Spleen (tissue), 11 donors: Measurements from ENCODE around the gene DNAH10. TPM values are rescaled to one million over a fixed set of nuclear protein-coding genes. Genes with fewer than 3 reads are reported as not detected.

Experiments used
- DNase-seq: peaks from one replicate; pipeline ENCODE4 v3.0.0-alpha.2; 2020
- H3K27ac ChIP-seq, 8 donors: fragments of 200-600 bp; sonication (generic) in 7 of 8; 1 replicate in 4 of 8; 2 replicates in 4 of 8; pipeline versions ENCODE4 v1.5.0 to v1.8.0; 2016 to 2021; ENCODE audit warnings: inconsistent platforms in 4 of 8, mild to moderate bottlenecking in 4 of 8, moderate library complexity in 1 of 8
- H3K27me3 ChIP-seq, 7 donors: fragments of 200-600 bp; sonication (generic) in 6 of 7; replicated peaks in 1 of 7; 1 replicate in 4 of 7; 2 replicates in 3 of 7; pipeline versions ENCODE4 v1.5.0 to v1.8.0; 2016 to 2021; ENCODE audit warnings: inconsistent platforms in 3 of 7, mild to moderate bottlenecking in 1 of 7
- H3K36me3 ChIP-seq, 6 donors: fragments of 200-600 bp; sonication (generic) in 5 of 6; 1 replicate in 4 of 6; 2 replicates in 2 of 6; pipeline versions ENCODE4 v1.5.0 to v1.8.0; 2016 to 2021; ENCODE audit warnings: inconsistent platforms in 2 of 6
- H3K4me1 ChIP-seq, 6 donors: fragments of 200-600 bp; sonication (generic) in 5 of 6; 1 replicate in 3 of 6; 2 replicates in 3 of 6; pipeline versions ENCODE4 v1.5.0 to v1.8.0; 2016 to 2021; ENCODE audit warnings: inconsistent platforms in 3 of 6
- H3K4me3 ChIP-seq, 8 donors: fragments of 200-600 bp; sonication (generic) in 7 of 8; 1 replicate in 4 of 8; 2 replicates in 4 of 8; pipeline versions ENCODE4 v1.5.0 to v1.8.0; 2016 to 2021; ENCODE audit warnings: inconsistent platforms in 4 of 8, mild to moderate bottlenecking in 4 of 8, moderate library complexity in 2 of 8
- H3K9me3 ChIP-seq, 8 donors: fragments of 200-600 bp; sonication (generic) in 7 of 8; 1 replicate in 4 of 8; 2 replicates in 4 of 8; pipeline versions ENCODE4 v1.5.0 to v1.8.0; 2016 to 2021; ENCODE audit warnings: inconsistent platforms in 4 of 8
- CTCF ChIP-seq, 11 experiments: fragments of 200-600 bp in 7 of 11; fragments of 450-650 bp in 4 of 11; sonication (generic) in 4 of 11; IDR thresholded peaks in 8 of 11; conservative IDR thresholded peaks in 3 of 11; 1 replicate in 7 of 11; 2 replicates in 4 of 11; pipeline versions ENCODE4 v1.4.0 to v1.8.0; 2016 to 2021; ENCODE audit warnings: antibody characterized with exemption in 11 of 11, inconsistent platforms in 4 of 11, mild to moderate bottlenecking in 1 of 11
- POLR2A ChIP-seq, 3 donors: fragments of 450-650 bp; IDR thresholded peaks; one replicate each; pipeline ENCODE4 v1.5.1; 2017; ENCODE audit warnings: antibody characterized with exemption in 3 of 3, mild to moderate bottlenecking in 1 of 3
- POLR2AphosphoS5 ChIP-seq, 3 donors: sonication (generic); formaldehyde crosslinking; IDR thresholded peaks; one replicate each; pipeline ENCODE4 v1.5.1; 2017; ENCODE audit warnings: antibody characterized with exemption in 3 of 3
- WGBS, 5 donors: extraction: QIAGEN DNeasy Blood & Tissue Kit in 3 of 5; methylation state at CpG; one replicate each; pipeline versions ENCODE4 v1.1.5 to v1.1.7; 2013 to 2018; 5-methylcytosine and 5-hydroxymethylcytosine counted together
- intact Hi-C: fragments of 100-400 bp; cut with DNase I; formaldehyde crosslinking; loops from one replicate; pipeline ENCODE4 v1.15.0; 2023; ENCODE audit warnings: low total_unique reads
- polyA plus RNA-seq, 3 donors: library from polyadenylated mRNA; stranded (reverse); fragments of 200-250 nt; gene quantifications; one replicate each; pipeline ENCODE4 v1.2.1, GENCODE V29; 2013
- total RNA-seq, 7 donors: library from RNA; depleted of rRNA in 3 of 7; stranded (reverse); fragments of >200 nt in 3 of 7; fragmentation: NEBNext Ultra II Directional in 4 of 7; extraction: Animal tissue kit (Norgen Biotek cat#: 25700) in 4 of 7; gene quantifications; one replicate each; pipeline versions ENCODE4 v1.1.0 to v1.2.1, GENCODE V29; 2016 to 2021
- donor health status: healthy with polysubstance abuse.
- donor health status: DM: no; HTN: no; CAD: no; lungs with moderate emphysema.
- donor health status: DM: no; HTN: no; CAD: no.
- donor health status: Bipolar disorder and iron deficiency.
- donor health status: healthy.
- donor health status: DM: no; HTN: no; CAD: no.
- donor health status: DM: yes; HTN: yes; CAD: no.

The DNAH10 gene
- total and polyA plus RNA-seq, 10 donors, result 0.23 to 2.2 (median 0.43) TPM; not detected in 1

DNA sequence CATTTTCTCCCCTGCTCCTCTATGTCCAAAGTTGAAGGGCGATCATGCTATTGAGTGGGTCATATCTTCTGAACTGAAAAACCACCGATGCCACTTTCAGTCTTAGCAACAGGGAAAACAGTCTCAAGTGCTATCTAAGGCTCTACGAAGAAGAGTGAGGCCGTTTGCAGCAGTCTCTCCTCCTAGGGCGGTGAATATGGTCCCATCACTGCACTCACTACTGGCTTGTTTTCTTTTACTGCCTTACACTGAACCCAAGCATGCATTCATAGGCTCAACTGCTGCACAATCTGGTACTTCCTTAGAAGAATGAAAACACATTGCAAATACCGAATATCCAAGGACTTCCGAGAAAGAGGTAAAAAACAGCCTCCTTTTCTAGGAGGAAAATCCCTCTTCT, 92.1 kb downstream of the DNAH10 start:
- Histone ChIP-seq H3K36me3 (no peaks in the 10 kb centered on the region), H3K4me3 (no peak overlapping the region), H3K27me3 (no peaks in the 10 kb centered on the region), H3K27ac (no peak overlapping the region), H3K9me3 (no peaks in the 10 kb centered on the region), H3K4me1 (no peaks in the 10 kb centered on the region)
- TF ChIP-seq POLR2AphosphoS5 (IDR thresholded peaks at IDR 0.05) (no peak), CTCF (IDR thresholded peaks at IDR 0.05 in 8 of 11, conservative IDR thresholded peaks at IDR 0.05 in 3 of 11) (no peak), POLR2A (IDR thresholded peaks at IDR 0.05) (no peak)
- intact Hi-C loops, result no loop called here
- 67 to 76% (median 71%) methylated on average over 7 of the region's 7 CpGs for WGBS, 5 donors
- DNase-seq, result no peak

- no peaks in the 10 kb centered on the region for H3K27me3 ChIP-seq
- no peak overlapping the region for H3K4me3 ChIP-seq
- H3K9me3 ChIP-seq, result no peaks in the 10 kb centered on the region
- no peak overlapping the region for H3K27ac ChIP-seq
- TF ChIP-seq POLR2A (IDR thresholded peaks at IDR 0.05) (no peak), CTCF (IDR thresholded peaks at IDR 0.05 in 8 of 11, conservative IDR thresholded peaks at IDR 0.05 in 3 of 11) (no peak), POLR2AphosphoS5 (IDR thresholded peaks at IDR 0.05) (no peak)
- no peaks in the 10 kb centered on the region for H3K36me3 ChIP-seq
- H3K4me1 ChIP-seq, result no peaks in the 10 kb centered on the region
- no peak for DNase-seq
- intact Hi-C loops, result no loop called here
- 34 to 61% (median 35%) methylated on average over 6 of the region's 6 CpGs for WGBS, 5 donors
These were observed 92.8 kb downstream of the DNAH10 start for GRCh38 chr12:123854918-123855317.

DNA sequence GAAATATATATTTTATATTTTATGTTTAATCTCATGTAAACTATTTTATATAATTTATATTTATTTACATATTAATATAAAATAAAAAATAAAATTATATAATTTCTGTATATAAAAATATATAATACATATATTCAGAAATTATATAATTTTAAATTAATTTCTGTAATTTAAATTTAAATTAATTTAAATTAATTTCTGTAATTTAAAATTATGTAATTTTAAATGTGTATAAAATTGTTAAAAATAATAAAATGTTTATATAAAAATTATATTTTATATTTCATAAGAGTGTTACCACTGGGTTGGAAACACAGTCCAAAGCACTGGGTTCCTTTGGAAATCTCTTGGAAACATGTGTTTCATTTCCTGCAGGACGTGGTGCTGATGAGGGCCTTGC, 94.6 kb downstream of the DNAH10 start:
- WGBS, 5 donors, result 40 to 68% (median 53%) methylated on average over 1 of the region's 1 CpG
- H3K4me3 ChIP-seq, result no peak overlapping the region
- H3K36me3 ChIP-seq, result no peaks in the 10 kb centered on the region
- TF ChIP-seq POLR2A (IDR thresholded peaks at IDR 0.05), result no peak
- no peak for TF ChIP-seq CTCF (IDR thresholded peaks at IDR 0.05 in 8 of 11, conservative IDR thresholded peaks at IDR 0.05 in 3 of 11)
- intact Hi-C loops, result no loop called here
- no peaks in the 10 kb centered on the region for H3K4me1 ChIP-seq
- no peaks in the 10 kb centered on the region for H3K27me3 ChIP-seq
- DNase-seq, result no peak
- H3K9me3 ChIP-seq, result no peaks in the 10 kb centered on the region
- no peak overlapping the region for H3K27ac ChIP-seq

GRCh38 chr12:123858176-123858575, 96.1 kb downstream of the DNAH10 start:
- no peaks in the 10 kb centered on the region for H3K9me3 ChIP-seq
- no peak overlapping the region for H3K27ac ChIP-seq
- no peaks in the 10 kb centered on the region for H3K4me1 ChIP-seq
- TF ChIP-seq POLR2AphosphoS5 (IDR thresholded peaks at IDR 0.05) (no peak), POLR2A (IDR thresholded peaks at IDR 0.05) (no peak)
- intact Hi-C loops, result no loop called here
- DNase-seq, result no peak
- no peak overlapping the region for H3K4me3 ChIP-seq
- 83 to 88% (median 85%) methylated on average over 9 of the region's 9 CpGs for WGBS, 5 donors
- no peaks in the 10 kb centered on the region for H3K27me3 ChIP-seq
- H3K36me3 ChIP-seq, result no peaks in the 10 kb centered on the region

- TF ChIP-seq CTCF (IDR thresholded peaks at IDR 0.05 in 8 of 11, conservative IDR thresholded peaks at IDR 0.05 in 3 of 11) (no peak), POLR2A (IDR thresholded peaks at IDR 0.05) (no peak), POLR2AphosphoS5 (IDR thresholded peaks at IDR 0.05) (no peak)
- Histone ChIP-seq H3K27me3 (no peaks in the 10 kb centered on the region), H3K4me3 (no peak overlapping the region), H3K4me1 (no peaks in the 10 kb centered on the region), H3K9me3 (no peaks in the 10 kb centered on the region), H3K36me3 (no peaks in the 10 kb centered on the region), H3K27ac (no peak overlapping the region)
- WGBS, 5 donors, result 78 to 88% (median 82%) methylated on average over 13 of the region's 13 CpGs
- DNase-seq, result no peak
- intact Hi-C loops, result no loop called here
These were observed 96.9 kb downstream of the DNAH10 start for GRCh38 chr12:123859035-123859434.
